T-helper 22 cell (primary cell): ENCODE measurements around the gene SLC27A2.

Source experiments
- DNase-seq: peaks from one replicate; pipeline ENCODE4 v3.0.0-alpha.2; 2020; ENCODE audit warnings: low read depth

Gene SLC27A2

DNA sequence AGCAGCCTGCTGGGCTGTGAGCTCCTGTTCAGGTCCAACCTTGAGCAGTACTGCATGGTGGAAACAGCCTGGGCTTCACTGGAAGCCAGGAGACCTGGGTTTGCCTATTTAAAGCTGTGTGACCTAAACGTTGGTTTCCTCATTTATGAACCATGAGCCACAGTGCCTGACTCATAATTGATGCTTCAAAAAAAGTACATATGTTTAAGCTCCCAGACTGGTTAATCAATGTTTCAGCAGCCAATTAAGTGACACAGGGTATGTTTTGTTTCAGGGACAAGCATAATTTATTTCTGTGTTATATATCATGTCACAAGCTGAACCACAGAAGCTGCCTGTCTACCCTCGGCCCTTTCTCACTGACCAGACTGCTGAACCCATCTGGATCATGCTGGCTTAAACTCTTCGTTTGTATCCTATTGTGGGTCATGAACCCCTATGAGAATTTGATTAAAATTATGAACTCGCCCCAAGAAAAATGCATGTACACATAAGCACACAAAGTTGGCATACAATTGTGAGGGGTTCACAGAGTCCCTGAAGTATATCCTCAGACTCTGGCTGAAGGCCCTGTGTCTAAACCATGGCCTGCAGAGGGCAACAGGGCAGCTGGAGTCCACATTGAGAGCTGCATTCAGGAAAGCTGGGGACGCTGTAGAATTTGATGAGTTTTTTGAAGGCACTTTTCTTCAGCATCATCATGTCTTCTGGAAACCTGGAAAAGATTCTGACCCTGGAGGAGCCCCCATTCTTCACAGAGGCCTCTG is 59.9 kb downstream of the SLC27A2 start:
- DNase-seq, result no peak

DNA sequence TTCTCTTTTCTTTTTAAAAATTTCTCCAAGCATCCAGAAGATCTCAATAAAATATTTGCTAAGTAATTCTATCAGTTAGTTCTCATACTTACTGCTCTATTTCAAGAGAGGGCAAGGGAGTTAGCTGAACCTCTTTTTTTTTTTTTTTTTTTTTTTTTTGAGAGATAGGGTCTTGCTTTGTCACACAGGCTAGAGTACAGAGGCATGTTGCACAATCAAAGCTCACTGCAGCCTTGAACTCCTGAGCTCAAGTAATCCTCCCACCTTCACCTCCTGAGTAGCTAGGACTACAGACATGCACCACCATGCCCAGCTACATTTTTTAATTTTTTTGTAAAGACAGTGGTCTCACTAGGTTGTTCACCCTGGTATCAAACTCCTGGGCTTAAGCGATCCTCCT is 62.2 kb downstream of the SLC27A2 start:
- DNase-seq, result no peak

GRCh38 chr15:50244959-50245624 is 63.1 kb downstream of the SLC27A2 start:
- DNase-seq, result no peak

- no peak for DNase-seq
Measured at GRCh38 chr15:50246631-50247030, 64.6 kb downstream of the SLC27A2 start.

GRCh38 chr15:50247819-50248655 is 66.0 kb downstream of the SLC27A2 start:
- DNase-seq, result no peak

GRCh38 chr15:50248994-50249582 is 67.1 kb downstream of the SLC27A2 start:
- DNase-seq, result no peak

- DNase-seq, result no peak
Measured at GRCh38 chr15:50249704-50250103, 67.7 kb downstream of the SLC27A2 start.

GRCh38 chr15:50250760-50251394 is 68.9 kb downstream of the SLC27A2 start:
- no peak for DNase-seq

DNA sequence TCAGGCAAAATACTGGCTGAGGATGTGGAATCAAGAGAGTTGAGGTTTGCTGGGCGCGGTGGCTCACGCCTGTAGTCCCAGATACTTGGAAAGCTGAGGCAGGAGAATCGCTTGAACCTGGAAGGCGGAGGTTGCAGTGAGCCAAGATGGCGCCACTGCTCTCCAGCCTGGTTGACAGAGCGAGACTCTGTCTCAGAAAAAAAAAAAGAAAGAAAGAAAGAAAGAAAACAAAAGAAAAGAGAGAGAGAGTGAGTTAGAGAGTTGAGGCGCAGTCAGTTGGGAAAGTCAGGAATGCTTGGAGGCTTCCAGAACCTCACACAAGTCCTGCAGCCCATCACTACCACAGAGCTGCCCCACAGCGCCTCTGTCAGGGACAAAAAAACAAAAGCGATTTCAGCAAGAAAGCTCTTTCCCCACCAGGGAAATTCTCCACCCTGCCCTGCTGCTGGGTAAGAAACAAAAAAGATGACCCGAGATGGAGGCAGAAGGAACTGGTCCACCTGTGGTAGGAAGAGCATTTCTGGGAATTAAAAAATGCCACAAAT is 69.7 kb downstream of the SLC27A2 start:
- no peak for DNase-seq

DNA sequence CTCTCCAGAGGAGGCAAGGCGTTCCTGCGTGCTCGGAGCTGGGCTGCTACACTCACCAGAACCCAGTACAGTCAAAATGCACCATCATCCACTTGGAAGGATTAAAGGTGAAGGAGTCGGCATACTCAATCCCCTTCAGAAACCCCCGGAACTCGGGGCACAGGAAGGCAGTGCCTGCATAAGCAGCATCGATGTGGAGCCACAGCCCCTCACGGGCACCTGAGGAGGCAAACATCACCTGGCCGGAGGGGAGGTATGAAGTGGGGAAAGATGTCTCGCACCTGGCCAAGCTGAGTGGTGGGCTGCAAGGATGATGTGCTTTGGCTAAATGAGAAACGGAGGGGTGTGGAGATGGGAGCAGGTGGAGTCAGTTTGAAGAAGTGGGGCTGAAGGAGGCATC is 70.6 kb downstream of the SLC27A2 start:
- DNase-seq, result no peak

- DNase-seq, result no peak
Measured at GRCh38 chr15:50256188-50257041, 74.4 kb downstream of the SLC27A2 start.

GRCh38 chr15:50257332-50257731 is 75.3 kb downstream of the SLC27A2 start:
- DNase-seq, result no peak

DNA sequence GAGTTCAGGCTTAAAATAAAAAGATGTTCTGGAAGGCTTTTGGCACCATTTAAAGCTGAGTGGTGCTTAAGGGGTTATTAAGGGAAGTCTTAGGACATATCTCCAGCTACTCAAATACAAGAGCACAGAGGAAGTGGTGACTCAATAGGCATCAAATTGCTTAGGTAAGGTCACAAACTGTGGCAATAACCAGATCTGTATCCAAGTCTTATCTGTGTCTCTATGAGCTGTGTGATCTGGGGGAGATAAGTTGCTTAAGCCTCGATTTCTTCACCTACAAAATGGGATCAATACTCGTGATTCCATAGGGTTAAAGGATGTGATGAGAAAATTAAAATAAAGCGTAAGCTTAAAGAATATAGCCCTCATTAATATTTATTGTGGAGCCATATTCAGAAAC is 75.9 kb downstream of the SLC27A2 start:
- DNase-seq, result no peak

GRCh38 chr15:50259276-50259675 is 77.3 kb downstream of the SLC27A2 start:
- DNase-seq, result no peak

GRCh38 chr15:50260969-50261496 is 79.0 kb downstream of the SLC27A2 start:
- DNase-seq, result no peak

DNA sequence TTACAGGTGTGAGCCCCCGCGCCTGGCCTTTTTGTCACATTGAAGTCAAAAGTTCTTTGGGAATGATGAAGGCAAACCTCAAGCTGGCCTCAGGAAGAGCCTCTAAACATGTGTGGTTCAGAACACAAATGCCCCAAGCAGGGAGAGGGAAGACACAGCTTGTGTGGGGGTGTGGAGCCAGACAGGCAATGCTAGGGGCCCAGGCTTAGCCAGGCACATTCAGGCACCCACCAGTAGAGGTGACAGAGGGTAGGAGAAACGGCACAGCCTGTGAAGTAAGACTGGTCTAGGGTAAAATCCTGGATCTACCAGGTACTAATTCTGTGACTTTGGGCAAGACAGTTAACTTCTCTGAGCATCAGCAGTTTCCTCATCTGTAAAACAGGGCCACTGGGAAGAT is 80.0 kb downstream of the SLC27A2 start:
- no peak for DNase-seq

GRCh38 chr15:50262533-50262932 is 80.5 kb downstream of the SLC27A2 start:
- no peak for DNase-seq

DNA sequence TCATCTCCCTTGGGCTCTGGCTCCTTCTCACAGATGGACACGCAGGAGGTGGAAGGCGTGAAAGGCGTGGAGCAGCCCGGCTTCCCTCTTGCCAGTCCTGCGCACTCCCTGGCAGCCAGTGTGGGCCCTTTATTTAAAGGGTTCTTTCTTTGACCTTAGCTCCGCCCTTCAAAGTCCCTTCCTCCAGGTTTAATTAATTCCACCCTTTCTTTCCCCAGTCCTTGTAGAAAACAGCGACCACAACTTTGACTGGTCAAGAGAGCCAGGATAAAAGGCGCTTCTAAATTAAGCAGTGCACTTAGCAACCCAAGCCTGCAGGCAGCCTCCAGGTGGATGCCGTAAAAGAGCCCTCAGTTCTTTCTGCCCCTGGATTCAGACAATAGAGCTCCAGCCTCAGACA is 83.6 kb downstream of the SLC27A2 start, which contains the start of gene HDC:
HDC (minus strand) TSS at position 107 of the 400 bp plus-strand sequence; CDS start at position 4, 103 bp downstream.
- no peak for DNase-seq

DNA sequence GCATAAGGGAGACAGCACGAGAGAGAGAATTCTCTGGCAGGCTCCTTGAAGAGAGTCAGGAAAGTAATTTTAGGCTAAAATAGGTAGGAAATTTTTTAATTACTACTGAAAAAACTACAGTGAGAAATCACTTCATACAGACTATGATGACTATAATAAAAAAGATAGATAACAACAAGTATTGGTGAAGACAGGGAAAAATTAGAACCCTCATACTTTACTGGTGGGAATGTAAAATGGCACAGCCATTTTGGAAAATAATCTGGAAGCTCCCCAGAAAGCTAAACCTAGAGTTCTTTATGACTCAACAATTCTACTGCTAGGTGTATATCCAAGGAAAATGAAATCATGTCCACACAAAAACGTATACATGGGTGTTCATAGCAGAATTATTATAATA is 85.6 kb downstream of the SLC27A2 start:
- DNase-seq, result no peak

- DNase-seq, result no peak
Measured at GRCh38 chr15:50275091-50275490, 93.1 kb downstream of the SLC27A2 start.
